ENCODE results near the gene ATP6AP1. TPM values are rescaled to one million over a fixed set of nuclear protein-coding genes. Genes with fewer than 3 reads are reported as not detected.
A peak's percentile ranks its signal among the peaks of the same experiment; 100 is the strongest.

Gene ATP6AP1
- total and polyA plus RNA-seq, 9 of the 15 experiments (the other 6 are each of a cell fraction or from before 2014, with no cell fraction given) = 8.3 to 90.5 (median 52.9) TPM

DNA sequence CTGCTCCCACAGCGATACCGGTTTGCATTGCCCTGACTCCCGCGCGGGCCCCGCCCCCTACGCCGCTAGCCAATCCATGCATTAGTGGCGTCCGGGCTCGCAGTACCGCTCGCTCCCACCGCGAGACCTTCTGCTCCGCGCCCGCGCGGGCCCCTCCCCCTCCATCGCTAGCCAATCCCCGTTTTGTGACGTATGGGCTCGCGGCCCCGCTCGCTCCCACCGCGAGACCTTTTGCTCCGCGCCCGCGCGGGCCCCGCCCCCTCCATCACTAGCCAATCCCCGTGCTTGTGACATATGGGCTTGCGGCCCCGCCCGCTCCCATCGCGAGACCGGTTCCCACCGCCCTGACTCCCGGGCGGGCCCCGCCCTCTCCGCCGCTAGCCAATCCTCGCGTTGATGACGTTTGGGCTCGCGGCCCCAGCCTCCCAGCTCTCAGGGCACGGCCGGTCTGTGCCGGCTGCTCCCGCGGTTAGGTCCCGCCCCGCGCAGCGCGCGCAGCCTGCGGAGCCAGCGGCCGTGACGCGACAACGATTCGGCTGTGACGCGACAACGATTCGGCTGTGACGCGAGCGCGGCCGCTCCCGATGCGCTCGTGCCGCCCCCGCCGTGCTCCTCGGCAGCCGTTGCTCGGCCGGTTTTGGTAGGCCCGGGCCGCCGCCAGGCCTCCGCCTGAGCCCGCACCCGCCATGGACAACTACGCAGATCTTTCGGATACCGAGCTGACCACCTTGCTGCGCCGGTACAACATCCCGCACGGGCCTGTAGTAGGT is 49.5 kb upstream of the ATP6AP1 start, which contains the start of gene EMD (continued):
- TF ChIP-seq SP1 (CRISPR knock-in tag; IDR thresholded peaks at IDR 0.05) (peak; percentile 92), PYGO2 (tag; IDR thresholded peaks at IDR 0.05) (no peak), ZNF408 (CRISPR knock-in tag; IDR thresholded peaks at IDR 0.05; ENCODE audit: low read depth) (no peak), RAD21 (CRISPR knock-in tag; conservative IDR thresholded peaks at IDR 0.05 in 1 of 2, IDR thresholded peaks at IDR 0.05 in 1 of 2) (no peak), STAT5A (IDR thresholded peaks at IDR 0.05; ENCODE audit: borderline replicate concordance, low read length) (no peak), ZNF347 (CRISPR knock-in tag; IDR thresholded peaks at IDR 0.05; ENCODE audit: low read depth) (no peak), RBM15 (IDR thresholded peaks at IDR 0.05; ENCODE audit: insufficient read depth, low read length) (no peak), ZNF253 (CRISPR knock-in tag; conservative IDR thresholded peaks at IDR 0.05) (no peak), TRIM24 (IDR thresholded peaks at IDR 0.05) (peak in 1 of 2 experiments; percentile 62; a peak in 1 of 4 replicates), NFIX (CRISPR knock-in tag; IDR thresholded peaks at IDR 0.05; ENCODE audit: low read depth) (no peak), CC2D1A (IDR thresholded peaks at IDR 0.05) (no peak), HMG20A (CRISPR knock-in tag; conservative IDR thresholded peaks at IDR 0.05) (no peak), CBX2 (IDR thresholded peaks at IDR 0.05; ENCODE audit: insufficient read depth, low read length, poor library complexity, severe bottlenecking) (no peak), HLTF (IDR thresholded peaks at IDR 0.05) (no peak), ZNF77 (CRISPR knock-in tag; IDR thresholded peaks at IDR 0.05) (no peak), NCOA4 (IDR thresholded peaks at IDR 0.05; ENCODE audit: partially characterized antibody) (no peak), U2AF2 (optimal IDR thresholded peaks at IDR 0.05; ENCODE audit: low read depth, low read length) (no peak), FOXP1 (CRISPR knock-in tag; IDR thresholded peaks at IDR 0.05) (0 out of 2 replicates have a peak, but pooled peaks have one; percentile 34), POLR2G (IDR thresholded peaks at IDR 0.05; ENCODE audit: low read depth, low read length) (peak; percentile 85), RBM39 (optimal IDR thresholded peaks at IDR 0.05; ENCODE audit: low read depth, low read length) (no peak)
- TF ChIP-seq, protein P1, sequence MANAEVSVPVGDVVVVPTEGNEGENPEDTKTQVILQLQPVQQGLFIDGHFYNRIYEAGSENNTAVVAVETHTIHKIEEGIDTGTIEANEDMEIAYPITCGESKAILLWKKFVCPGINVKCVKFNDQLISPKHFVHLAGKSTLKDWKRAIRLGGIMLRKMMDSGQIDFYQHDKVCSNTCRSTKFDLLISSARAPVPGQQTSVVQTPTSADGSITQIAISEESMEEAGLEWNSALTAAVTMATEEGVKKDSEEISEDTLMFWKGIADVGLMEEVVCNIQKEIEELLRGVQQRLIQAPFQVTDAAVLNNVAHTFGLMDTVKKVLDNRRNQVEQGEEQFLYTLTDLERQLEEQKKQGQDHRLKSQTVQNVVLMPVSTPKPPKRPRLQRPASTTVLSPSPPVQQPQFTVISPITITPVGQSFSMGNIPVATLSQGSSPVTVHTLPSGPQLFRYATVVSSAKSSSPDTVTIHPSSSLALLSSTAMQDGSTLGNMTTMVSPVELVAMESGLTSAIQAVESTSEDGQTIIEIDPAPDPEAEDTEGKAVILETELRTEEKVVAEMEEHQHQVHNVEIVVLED (CRISPR knock-in tag; IDR thresholded peaks at IDR 0.05) = peak; percentile 65
- TF ChIP-seq, protein P2, sequence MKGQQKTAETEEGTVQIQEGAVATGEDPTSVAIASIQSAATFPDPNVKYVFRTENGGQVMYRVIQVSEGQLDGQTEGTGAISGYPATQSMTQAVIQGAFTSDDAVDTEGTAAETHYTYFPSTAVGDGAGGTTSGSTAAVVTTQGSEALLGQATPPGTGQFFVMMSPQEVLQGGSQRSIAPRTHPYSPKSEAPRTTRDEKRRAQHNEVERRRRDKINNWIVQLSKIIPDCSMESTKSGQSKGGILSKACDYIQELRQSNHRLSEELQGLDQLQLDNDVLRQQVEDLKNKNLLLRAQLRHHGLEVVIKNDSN (CRISPR knock-in tag; IDR thresholded peaks at IDR 0.05) = peak; percentile 51; the same call in 1 of the 2 replicates
- TF ChIP-seq, protein P3, sequence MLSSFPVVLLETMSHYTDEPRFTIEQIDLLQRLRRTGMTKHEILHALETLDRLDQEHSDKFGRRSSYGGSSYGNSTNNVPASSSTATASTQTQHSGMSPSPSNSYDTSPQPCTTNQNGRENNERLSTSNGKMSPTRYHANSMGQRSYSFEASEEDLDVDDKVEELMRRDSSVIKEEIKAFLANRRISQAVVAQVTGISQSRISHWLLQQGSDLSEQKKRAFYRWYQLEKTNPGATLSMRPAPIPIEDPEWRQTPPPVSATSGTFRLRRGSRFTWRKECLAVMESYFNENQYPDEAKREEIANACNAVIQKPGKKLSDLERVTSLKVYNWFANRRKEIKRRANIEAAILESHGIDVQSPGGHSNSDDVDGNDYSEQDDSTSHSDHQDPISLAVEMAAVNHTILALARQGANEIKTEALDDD (IDR thresholded peaks at IDR 0.05) = no peak
- TF ChIP-seq, protein P4, sequence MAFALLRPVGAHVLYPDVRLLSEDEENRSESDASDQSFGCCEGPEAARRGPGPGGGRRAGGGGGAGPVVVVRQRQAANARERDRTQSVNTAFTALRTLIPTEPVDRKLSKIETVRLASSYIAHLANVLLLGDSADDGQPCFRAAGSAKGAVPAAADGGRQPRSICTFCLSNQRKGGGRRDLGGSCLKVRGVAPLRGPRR (CRISPR knock-in tag; IDR thresholded peaks at IDR 0.05) = no peak

Measured in K562 (cell line).